Vagina (tissue), 2 donors: Measurements from ENCODE around the gene TNFRSF25.

ENCODE experiments used
- CTCF ChIP-seq, 3 experiments: fragments of 450-650 bp in 2 of 3; fragments of 200-600 bp in 1 of 3; sonication (generic) in 1 of 3; IDR thresholded peaks; one replicate each; pipeline ENCODE4 v1.5.1; 2017 to 2019; ENCODE audit warnings: antibody characterized with exemption in 3 of 3, mild to moderate bottlenecking in 2 of 3, moderate library complexity in 2 of 3
- POLR2A ChIP-seq, 2 donors: fragments of 450-650 bp; IDR thresholded peaks; one replicate each; pipeline ENCODE4 v1.6.1; 2017; ENCODE audit warnings: antibody characterized with exemption in 2 of 2, mild to moderate bottlenecking in 2 of 2, moderate library complexity in 2 of 2
- POLR2AphosphoS5 ChIP-seq, 2 donors: sonication (generic); formaldehyde crosslinking; IDR thresholded peaks; one replicate each; pipeline ENCODE4 v1.9.0; 2017; ENCODE audit warnings: antibody characterized with exemption in 2 of 2, mild to moderate bottlenecking in 2 of 2, low read depth in 1 of 2; ENCODE audit not compliant: insufficient read depth in 1 of 2

- TF ChIP-seq CTCF (IDR thresholded peaks at IDR 0.05), result no peak
- TF ChIP-seq POLR2A (IDR thresholded peaks at IDR 0.05), result no peak
- TF ChIP-seq POLR2AphosphoS5 (IDR thresholded peaks at IDR 0.05; ENCODE audit: insufficient read depth in 1 of 2, low read depth in 1 of 2), result no peak
Observed at GRCh38 chr1:6484826-6485167, 18.8 kb upstream of the TNFRSF25 start.
